ENCODE results near the gene MEF2A.

The MEF2A gene

GRCh38 chr15:99564221-99565048, 1.3 kb upstream of the MEF2A start:
- DNase-seq, result peak; percentile 47

GRCh38 chr15:99565049-99565298, 810 bp upstream of the MEF2A start:
- no peak for DNase-seq

GRCh38 chr15:99566157-99566897, 543 bp downstream of the MEF2A start:
- DNase-seq, result peak; percentile 44

GRCh38 chr15:99568625-99569352, 3.0 kb downstream of the MEF2A start:
- no peak for DNase-seq

GRCh38 chr15:99571299-99571698, 5.5 kb downstream of the MEF2A start:
- DNase-seq, result no peak

- no peak for DNase-seq
These were observed 8.3 kb downstream of the MEF2A start for GRCh38 chr15:99574048-99574447.

GRCh38 chr15:99574502-99574901, 8.7 kb downstream of the MEF2A start:
- DNase-seq, result no peak

- no peak for DNase-seq
These were observed 13.0 kb downstream of the MEF2A start for GRCh38 chr15:99578809-99579208.

- DNase-seq, result no peak
These were observed 14.3 kb downstream of the MEF2A start for GRCh38 chr15:99580076-99580475.

- no peak for DNase-seq
These were observed 16.8 kb downstream of the MEF2A start for GRCh38 chr15:99582508-99582960.

- no peak for DNase-seq
These were observed 18.4 kb downstream of the MEF2A start for GRCh38 chr15:99584081-99584600.

GRCh38 chr15:99586121-99586520, 20.3 kb downstream of the MEF2A start:
- no peak for DNase-seq

GRCh38 chr15:99589801-99590200, 24.0 kb downstream of the MEF2A start:
- no peak for DNase-seq

- no peak for DNase-seq
These were observed 25.3 kb downstream of the MEF2A start for GRCh38 chr15:99590913-99591646.

- DNase-seq, result no peak
These were observed 26.5 kb downstream of the MEF2A start for GRCh38 chr15:99592145-99592791.

- DNase-seq, result no peak
These were observed 27.3 kb downstream of the MEF2A start for GRCh38 chr15:99593070-99593469.

- DNase-seq, result no peak
These were observed 29.1 kb downstream of the MEF2A start for GRCh38 chr15:99594916-99595315.

GRCh38 chr15:99598296-99598695, 32.5 kb downstream of the MEF2A start:
- DNase-seq, result no peak

GRCh38 chr15:99603828-99604227, 38.0 kb downstream of the MEF2A start:
- no peak for DNase-seq

GRCh38 chr15:99604865-99605264, 39.1 kb downstream of the MEF2A start:
- no peak for DNase-seq

GRCh38 chr15:99605490-99605931, 39.7 kb downstream of the MEF2A start:
- no peak for DNase-seq

GRCh38 chr15:99605990-99606389, 40.2 kb downstream of the MEF2A start:
- DNase-seq, result no peak

Data from hematopoietic multipotent progenitor cell treated with erythropoietin and hydrocortisone succinate and interleukin-3 and kit ligand, for 6 days (in vitro differentiated cells).